Measurements from ENCODE around the gene SDHB. TPM values are rescaled to one million over a fixed set of nuclear protein-coding genes. Genes with fewer than 3 reads are reported as not detected.
A peak's percentile ranks its signal among the peaks of the same experiment; 100 is the strongest.

SDHB gene
- total and polyA plus RNA-seq, 12 donors = 52.3 to 243 (median 152) TPM

GRCh38 chr1:17020502-17020901 is 33.3 kb downstream of the SDHB start:
- intact Hi-C loops (cut with DNase I) = no loop called here
- peaks cover 0 to 79% of the 10 kb centered on the region in 2 donors for H3K36me3 ChIP-seq (replicated peaks in 1 of 2)

GRCh38 chr1:17018849-17019248 is 35.0 kb downstream of the SDHB start:
- peak in 1 of 7 donors; percentile 25 for DNase-seq
- H3K4me3 ChIP-seq = no peak overlapping the region
- WGBS, 4 donors = 30 to 58% (median 51%) methylated on average over 1 of the region's 1 CpG
- intact Hi-C loops (cut with DNase I) = no loop called here
- TF ChIP-seq CTCF (IDR thresholded peaks at IDR 0.05) (no peak), POLR2A (IDR thresholded peaks at IDR 0.05) (no peak)
- no peaks in the 10 kb centered on the region for H3K27me3 ChIP-seq
- no peaks in the 10 kb centered on the region for H3K9me3 ChIP-seq (replicated peaks in 1 of 3)
- H3K4me1 ChIP-seq (replicated peaks in 1 of 2) = peaks cover 0 to 6% of the 10 kb centered on the region in 2 donors
- H3K27ac ChIP-seq = no peak overlapping the region
- peaks cover 0 to 62% of the 10 kb centered on the region in 2 donors for H3K36me3 ChIP-seq (replicated peaks in 1 of 2)

More at GRCh38 chr1:17020502-17020901, 33.3 kb downstream of the SDHB start:
- WGBS, 4 donors = 94 to 100% (median 97%) methylated on average over 1 to 2 of the region's 2 CpGs
- Histone ChIP-seq H3K4me1 (replicated peaks in 1 of 2) (peaks cover 0 to 6% of the 10 kb centered on the region in 2 donors), H3K27me3 (no peaks in the 10 kb centered on the region), H3K27ac (no peak overlapping the region), H3K9me3 (replicated peaks in 1 of 3) (no peaks in the 10 kb centered on the region), H3K4me3 (no peak overlapping the region)
- DNase-seq = peak in 1 of 7 donors; percentile 25
- no peak for TF ChIP-seq POLR2A (IDR thresholded peaks at IDR 0.05)
- no peak for TF ChIP-seq CTCF (IDR thresholded peaks at IDR 0.05)

- Histone ChIP-seq H3K9me3 (replicated peaks in 1 of 3) (no peaks in the 10 kb centered on the region), H3K4me3 (no peak overlapping the region), H3K27ac (no peak overlapping the region), H3K27me3 (no peaks in the 10 kb centered on the region), H3K36me3 (replicated peaks in 1 of 2) (peaks cover 0 to 48% of the 10 kb centered on the region in 2 donors), H3K4me1 (replicated peaks in 1 of 2) (peaks cover 0 to 7% of the 10 kb centered on the region in 2 donors)
- TF ChIP-seq POLR2A (IDR thresholded peaks at IDR 0.05) (no peak), CTCF (IDR thresholded peaks at IDR 0.05) (no peak)
- intact Hi-C loops (cut with DNase I) = no loop called here
- DNase-seq = peak in 1 of 7 donors; percentile 23
- WGBS, 4 donors = 94 to 100% (median 97%) methylated on average over 7 of the region's 7 CpGs
Observed at GRCh38 chr1:17017435-17017834, 36.4 kb downstream of the SDHB start.

GRCh38 chr1:17016317-17016661 is 37.5 kb downstream of the SDHB start:
- H3K27ac ChIP-seq = peak overlapping the region in 2 of 5 donors; percentile 35 to 47
- peaks cover 0 to 37% of the 10 kb centered on the region in 2 donors for H3K36me3 ChIP-seq (replicated peaks in 1 of 2)
- no peaks in the 10 kb centered on the region for H3K27me3 ChIP-seq
- peaks cover 1 to 13% of the 10 kb centered on the region in 2 donors for H3K4me1 ChIP-seq (replicated peaks in 1 of 2)
- intact Hi-C loops (cut with DNase I) = no loop called here
- TF ChIP-seq CTCF (IDR thresholded peaks at IDR 0.05) (no peak), POLR2A (IDR thresholded peaks at IDR 0.05) (no peak)
- H3K9me3 ChIP-seq (replicated peaks in 1 of 3) = no peaks in the 10 kb centered on the region
- no peak overlapping the region for H3K4me3 ChIP-seq
- no peak for DNase-seq
- WGBS, 4 donors = 59 to 71% (median 65%) methylated on average over 5 of the region's 5 CpGs

Data from adrenal gland (tissue), 12 donors.